C4-2B (cell line): ENCODE results near the gene ATG9B.

ENCODE experiments used
- ZFX ChIP-seq: fragments of 450-650 bp; IDR thresholded peaks from 2 replicates; pipeline ENCODE4 v1.6.1; 2017
- TF ChIP-seq, protein P1 (sequence below): fragments of 450-650 bp; conservative IDR thresholded peaks from 2 replicates; pipeline ENCODE4 v1.5.1; 2017; ENCODE audit warnings: mild to moderate bottlenecking

- TF ChIP-seq, protein P1, sequence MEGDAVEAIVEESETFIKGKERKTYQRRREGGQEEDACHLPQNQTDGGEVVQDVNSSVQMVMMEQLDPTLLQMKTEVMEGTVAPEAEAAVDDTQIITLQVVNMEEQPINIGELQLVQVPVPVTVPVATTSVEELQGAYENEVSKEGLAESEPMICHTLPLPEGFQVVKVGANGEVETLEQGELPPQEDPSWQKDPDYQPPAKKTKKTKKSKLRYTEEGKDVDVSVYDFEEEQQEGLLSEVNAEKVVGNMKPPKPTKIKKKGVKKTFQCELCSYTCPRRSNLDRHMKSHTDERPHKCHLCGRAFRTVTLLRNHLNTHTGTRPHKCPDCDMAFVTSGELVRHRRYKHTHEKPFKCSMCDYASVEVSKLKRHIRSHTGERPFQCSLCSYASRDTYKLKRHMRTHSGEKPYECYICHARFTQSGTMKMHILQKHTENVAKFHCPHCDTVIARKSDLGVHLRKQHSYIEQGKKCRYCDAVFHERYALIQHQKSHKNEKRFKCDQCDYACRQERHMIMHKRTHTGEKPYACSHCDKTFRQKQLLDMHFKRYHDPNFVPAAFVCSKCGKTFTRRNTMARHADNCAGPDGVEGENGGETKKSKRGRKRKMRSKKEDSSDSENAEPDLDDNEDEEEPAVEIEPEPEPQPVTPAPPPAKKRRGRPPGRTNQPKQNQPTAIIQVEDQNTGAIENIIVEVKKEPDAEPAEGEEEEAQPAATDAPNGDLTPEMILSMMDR = no peak
- no peak for TF ChIP-seq ZFX
Measured at GRCh38 chr7:151043959-151044358, 19.7 kb upstream of the ATG9B start.
